ENCODE measurements around the gene KIR3DL1. TPM values are rescaled to one million over a fixed set of nuclear protein-coding genes. Genes with fewer than 3 reads are reported as not detected.
"Not testable (repeated sequence)": the region's sequence is repeated elsewhere in the genome, so short reads cannot be mapped to it uniquely, and the experiment has no call there.

Gene KIR3DL1
- total RNA-seq, 1 experiment from 2014 or later = not detected

DNA sequence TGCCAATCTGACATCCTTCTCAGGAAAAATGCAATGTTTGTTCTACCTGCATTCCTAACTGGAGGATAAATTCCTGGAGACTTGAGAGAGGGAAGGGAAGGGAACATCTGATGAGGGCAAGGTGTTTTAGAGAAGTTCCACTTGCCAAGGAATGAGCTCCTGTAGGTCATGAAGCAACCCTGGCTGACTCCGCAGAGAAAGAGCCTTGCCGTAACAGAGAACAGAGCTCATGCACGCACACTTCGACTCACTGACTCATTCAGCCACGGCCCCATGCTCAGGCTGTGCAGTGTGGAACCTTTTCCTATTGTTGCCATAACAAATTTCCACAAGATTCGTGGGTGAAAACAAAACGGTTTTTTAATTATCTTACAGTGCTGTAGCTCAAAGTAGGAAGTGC is 37.4 kb upstream of the KIR3DL1 start:
- not testable (repeated sequence) for H3K9ac ChIP-seq (ENCODE audit: low read length); H3K79me2 ChIP-seq (ENCODE audit: low read length)

DNA sequence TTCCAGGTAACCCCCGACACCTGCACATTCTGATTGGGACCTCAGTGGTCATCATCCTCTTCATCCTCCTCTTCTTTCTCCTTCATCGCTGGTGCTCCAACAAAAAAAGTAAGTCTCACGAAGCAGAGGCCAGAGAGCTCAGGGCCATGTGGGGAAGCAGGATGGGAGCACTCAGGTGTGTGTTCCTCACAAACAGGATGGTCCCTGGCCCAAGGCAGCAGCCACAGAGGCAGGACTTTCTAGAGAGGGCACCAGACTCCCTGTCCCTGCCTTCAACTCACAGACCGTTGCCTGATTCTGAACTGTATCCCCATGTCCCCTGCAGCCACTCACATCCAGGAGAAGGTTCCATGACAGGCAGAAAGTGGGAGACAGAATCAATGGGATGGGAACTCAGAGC is 33.4 kb upstream of the KIR3DL1 start:
- not testable (repeated sequence) for H4K20me1 ChIP-seq (ENCODE audit: insufficient read depth, low read depth, low read length); H2AFZ ChIP-seq (ENCODE audit: low read length); H3K27ac ChIP-seq (ENCODE audit: low read length); H3K36me3 ChIP-seq (ENCODE audit: insufficient read depth, low read length); DNase-seq; H3K4me1 ChIP-seq (ENCODE audit: low read length); H3K79me2 ChIP-seq (ENCODE audit: low read length); H3K9me3 ChIP-seq (ENCODE audit: low read length); H3K4me3 ChIP-seq (ENCODE audit: low read length); H3K27me3 ChIP-seq (ENCODE audit: low read length); H3K4me2 ChIP-seq (ENCODE audit: low read depth, low read length, poor library complexity, severe bottlenecking); H3K9me2 ChIP-seq (replicated peaks; ENCODE audit: insufficient read depth, low read length); H3K9ac ChIP-seq (ENCODE audit: low read length)

More for the DNA sequence above, 37.4 kb upstream of the KIR3DL1 start:
- not testable (repeated sequence) for H3K36me3 ChIP-seq (ENCODE audit: insufficient read depth, low read length); H3K9me2 ChIP-seq (replicated peaks; ENCODE audit: insufficient read depth, low read length); H3K4me3 ChIP-seq (ENCODE audit: low read length); H3K4me1 ChIP-seq (ENCODE audit: low read length); H3K9me3 ChIP-seq (ENCODE audit: low read length); DNase-seq; H4K20me1 ChIP-seq (ENCODE audit: insufficient read depth, low read depth, low read length); H3K4me2 ChIP-seq (ENCODE audit: low read depth, low read length, poor library complexity, severe bottlenecking); H3K27ac ChIP-seq (ENCODE audit: low read length); H2AFZ ChIP-seq (ENCODE audit: low read length); H3K27me3 ChIP-seq (ENCODE audit: low read length)

DNA sequence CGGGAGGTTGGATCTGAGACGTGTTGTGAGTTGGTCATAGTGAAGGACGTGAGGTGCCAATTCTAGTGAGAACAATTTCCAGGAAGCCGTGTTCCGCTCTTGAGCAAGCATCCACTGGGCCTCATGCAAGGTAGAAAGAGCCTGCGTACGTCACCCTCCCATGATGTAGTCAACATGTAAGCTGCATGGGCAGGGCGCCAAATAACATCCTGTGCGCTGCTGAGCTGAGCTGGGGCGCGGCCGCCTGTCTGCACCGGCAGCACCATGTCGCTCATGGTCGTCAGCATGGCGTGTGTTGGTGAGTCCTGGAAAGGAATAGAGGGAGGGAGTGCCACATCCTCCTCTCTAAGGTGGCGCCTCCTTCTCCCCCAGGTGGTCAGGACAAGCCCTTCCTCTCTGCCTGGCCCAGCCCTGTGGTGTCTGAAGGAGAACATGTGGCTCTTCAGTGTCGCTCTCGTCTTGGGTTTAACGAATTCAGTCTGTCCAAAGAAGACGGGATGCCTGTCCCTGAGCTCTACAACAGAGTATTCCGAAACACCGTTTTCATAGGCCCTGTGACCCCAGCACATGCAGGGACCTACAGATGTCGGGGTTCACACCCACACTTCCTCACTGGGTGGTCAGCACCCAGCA is 30.1 kb upstream of the KIR3DL1 start:
- H3K9me3 ChIP-seq (ENCODE audit: low read length); H4K20me1 ChIP-seq (ENCODE audit: insufficient read depth, low read depth, low read length): not testable (repeated sequence)

DNA sequence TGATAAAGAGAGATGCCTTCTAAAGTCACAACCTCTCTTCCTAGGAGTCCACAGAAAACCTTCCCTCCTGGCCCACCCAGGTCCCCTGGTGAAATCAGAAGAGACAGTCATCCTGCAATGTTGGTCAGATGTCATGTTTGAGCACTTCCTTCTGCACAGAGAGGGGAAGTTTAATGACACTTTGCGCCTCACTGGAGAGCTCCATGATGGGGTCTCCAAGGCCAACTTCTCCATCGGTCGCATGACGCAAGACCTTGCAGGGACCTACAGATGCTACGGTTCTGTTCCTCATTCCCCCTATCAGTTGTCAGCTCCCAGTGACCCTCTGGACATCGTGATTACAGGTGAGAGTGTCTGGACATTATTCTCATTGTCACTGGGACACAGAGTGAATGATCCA is 28.1 kb upstream of the KIR3DL1 start:
- H3K4me1 ChIP-seq (ENCODE audit: low read length) = not testable (repeated sequence)

More for the DNA sequence above, 30.1 kb upstream of the KIR3DL1 start:
- not testable (repeated sequence) for H3K27ac ChIP-seq (ENCODE audit: low read length); DNase-seq; H3K4me2 ChIP-seq (ENCODE audit: low read depth, low read length, poor library complexity, severe bottlenecking); H3K9me2 ChIP-seq (replicated peaks; ENCODE audit: insufficient read depth, low read length); H3K4me1 ChIP-seq (ENCODE audit: low read length); H3K36me3 ChIP-seq (ENCODE audit: insufficient read depth, low read length); H2AFZ ChIP-seq (ENCODE audit: low read length); H3K79me2 ChIP-seq (ENCODE audit: low read length); H3K4me3 ChIP-seq (ENCODE audit: low read length); H3K27me3 ChIP-seq (ENCODE audit: low read length); H3K9ac ChIP-seq (ENCODE audit: low read length)

DNA sequence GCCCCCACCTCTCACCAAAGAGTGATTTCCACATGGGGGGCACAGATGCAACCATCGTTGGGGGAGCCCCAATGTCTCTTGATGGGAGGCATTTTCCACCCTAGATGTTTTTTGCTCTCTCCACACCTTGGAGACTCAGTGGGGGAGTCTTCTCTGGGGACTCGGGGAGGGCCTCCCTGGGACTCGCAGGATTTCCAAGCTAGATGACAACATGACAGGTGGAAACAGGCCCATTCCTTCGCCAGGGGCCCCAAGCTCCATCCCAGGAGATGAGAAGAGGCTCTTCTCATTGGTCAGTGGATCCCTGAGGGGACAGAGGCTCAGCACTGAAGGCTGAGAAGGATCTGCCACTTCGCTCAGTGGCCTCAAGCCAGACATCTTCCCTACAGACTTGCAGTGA is 25.6 kb upstream of the KIR3DL1 start:
- Histone ChIP-seq H2AFZ (ENCODE audit: low read length) (no peak overlapping the region), H3K9ac (ENCODE audit: low read length) (no peak overlapping the region), H3K9me3 (ENCODE audit: low read length) (no peaks in the 10 kb centered on the region), H3K27me3 (ENCODE audit: low read length) (no peaks in the 10 kb centered on the region), H4K20me1 (ENCODE audit: insufficient read depth, low read depth, low read length) (no peaks in the 10 kb centered on the region), H3K36me3 (ENCODE audit: insufficient read depth, low read length) (no peaks in the 10 kb centered on the region), H3K9me2 (replicated peaks; ENCODE audit: insufficient read depth, low read length) (no peaks in the 10 kb centered on the region), H3K4me1 (ENCODE audit: low read length) (peaks cover 14% of the 10 kb centered on the region), H3K79me2 (ENCODE audit: low read length) (no peaks in the 10 kb centered on the region), H3K4me3 (ENCODE audit: low read length) (no peak overlapping the region), H3K4me2 (ENCODE audit: low read depth, low read length, poor library complexity, severe bottlenecking) (no peak overlapping the region), H3K27ac (ENCODE audit: low read length) (no peak overlapping the region)
- peak; percentile 20 for DNase-seq

More for the DNA sequence above, 28.1 kb upstream of the KIR3DL1 start:
- H3K4me2 ChIP-seq (ENCODE audit: low read depth, low read length, poor library complexity, severe bottlenecking); H3K4me3 ChIP-seq (ENCODE audit: low read length); H3K79me2 ChIP-seq (ENCODE audit: low read length); H3K9me2 ChIP-seq (replicated peaks; ENCODE audit: insufficient read depth, low read length); H3K27ac ChIP-seq (ENCODE audit: low read length); H3K9ac ChIP-seq (ENCODE audit: low read length); H3K27me3 ChIP-seq (ENCODE audit: low read length); H3K36me3 ChIP-seq (ENCODE audit: insufficient read depth, low read length); H3K9me3 ChIP-seq (ENCODE audit: low read length); DNase-seq; H2AFZ ChIP-seq (ENCODE audit: low read length); H4K20me1 ChIP-seq (ENCODE audit: insufficient read depth, low read depth, low read length): not testable (repeated sequence)

DNA sequence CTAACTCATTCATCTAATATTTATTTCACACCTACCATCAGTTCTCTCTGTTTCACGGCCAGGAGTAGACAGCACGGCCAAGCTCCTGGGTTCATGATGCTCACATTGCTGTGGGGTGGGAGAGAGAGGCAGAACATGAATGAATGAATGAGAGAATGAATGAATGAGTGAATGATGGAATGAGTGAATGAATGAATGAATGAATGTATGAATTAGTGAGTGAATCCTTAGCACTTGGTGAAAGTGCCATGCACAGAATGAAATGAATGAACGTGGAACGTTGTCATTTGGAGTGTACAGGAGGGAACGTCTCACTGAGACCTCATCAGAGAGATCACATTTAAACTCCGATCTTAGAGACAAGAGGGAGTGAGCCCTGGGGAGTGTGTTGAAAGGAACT is 24.8 kb upstream of the KIR3DL1 start:
- H3K79me2 ChIP-seq (ENCODE audit: low read length) = no peaks in the 10 kb centered on the region
- no peak overlapping the region for H3K4me3 ChIP-seq (ENCODE audit: low read length)
- peak; percentile 19 for DNase-seq
- H3K9me2 ChIP-seq (replicated peaks; ENCODE audit: insufficient read depth, low read length) = no peaks in the 10 kb centered on the region
- H3K36me3 ChIP-seq (ENCODE audit: insufficient read depth, low read length) = no peaks in the 10 kb centered on the region
- no peaks in the 10 kb centered on the region for H3K27me3 ChIP-seq (ENCODE audit: low read length)
- H3K4me2 ChIP-seq (ENCODE audit: low read depth, low read length, poor library complexity, severe bottlenecking) = no peak overlapping the region
- H4K20me1 ChIP-seq (ENCODE audit: insufficient read depth, low read depth, low read length) = no peaks in the 10 kb centered on the region
- H3K4me1 ChIP-seq (ENCODE audit: low read length) = peaks cover 18% of the 10 kb centered on the region
- no peak overlapping the region for H3K9ac ChIP-seq (ENCODE audit: low read length)
- H3K27ac ChIP-seq (ENCODE audit: low read length) = no peak overlapping the region
- no peaks in the 10 kb centered on the region for H3K9me3 ChIP-seq (ENCODE audit: low read length)
- no peak overlapping the region for H2AFZ ChIP-seq (ENCODE audit: low read length)

DNA sequence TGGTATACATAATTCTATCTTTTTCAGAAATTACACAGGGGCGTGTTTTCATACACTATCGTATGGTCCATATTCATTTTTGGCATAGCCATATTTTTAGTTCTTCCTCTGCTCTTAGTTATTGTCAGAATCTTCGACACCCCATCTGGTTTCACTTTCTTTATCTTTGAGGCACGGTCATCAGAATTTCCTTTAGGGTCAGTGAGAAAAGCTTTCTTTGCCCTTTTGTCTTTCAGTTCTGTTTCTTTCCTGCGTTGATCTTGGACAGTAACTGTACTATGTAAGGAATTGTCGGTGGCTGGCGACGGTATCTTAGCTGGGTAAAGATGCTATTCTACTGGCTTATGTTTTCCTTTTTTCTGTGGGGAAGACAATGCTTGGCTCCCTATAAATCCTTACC is 23.5 kb upstream of the KIR3DL1 start:
- Histone ChIP-seq H3K36me3 (ENCODE audit: insufficient read depth, low read length) (no peaks in the 10 kb centered on the region), H3K9ac (ENCODE audit: low read length) (peak overlapping the region; percentile 45), H3K9me3 (ENCODE audit: low read length) (no peaks in the 10 kb centered on the region), H3K79me2 (ENCODE audit: low read length) (no peaks in the 10 kb centered on the region), H2AFZ (ENCODE audit: low read length) (peak overlapping the region; percentile 12; the same call in 1 of the 2 replicates), H3K27me3 (ENCODE audit: low read length) (no peaks in the 10 kb centered on the region), H3K4me1 (ENCODE audit: low read length) (peaks cover 18% of the 10 kb centered on the region), H3K4me2 (ENCODE audit: low read depth, low read length, poor library complexity, severe bottlenecking) (peak overlapping the region; percentile 55), H3K27ac (ENCODE audit: low read length) (no peak overlapping the region), H3K4me3 (ENCODE audit: low read length) (peak overlapping the region; percentile 52), H3K9me2 (replicated peaks; ENCODE audit: insufficient read depth, low read length) (no peaks in the 10 kb centered on the region), H4K20me1 (ENCODE audit: insufficient read depth, low read depth, low read length) (no peaks in the 10 kb centered on the region)
- peak; percentile 40 for DNase-seq

DNA sequence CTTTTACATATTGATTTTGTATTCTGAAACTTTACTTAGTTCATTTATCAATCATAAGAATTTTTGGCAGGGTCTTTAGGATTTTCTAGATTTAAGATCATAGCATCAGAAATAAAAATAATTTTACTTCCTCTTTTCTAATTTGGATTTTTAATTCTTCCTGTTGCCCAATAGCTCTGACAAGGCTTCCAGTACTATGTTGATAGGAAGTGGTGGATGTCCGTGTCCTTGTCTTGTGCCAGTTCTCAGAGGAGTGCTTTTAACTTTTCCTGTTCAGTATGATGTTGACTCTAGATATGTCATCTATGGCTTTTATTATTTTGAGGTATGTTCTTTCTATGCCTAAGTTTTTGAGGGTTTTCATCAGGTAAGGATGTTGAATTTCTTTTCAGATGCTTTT is 20.5 kb upstream of the KIR3DL1 start:
- Histone ChIP-seq H3K36me3 (ENCODE audit: insufficient read depth, low read length) (no peaks in the 10 kb centered on the region), H3K79me2 (ENCODE audit: low read length) (no peaks in the 10 kb centered on the region), H2AFZ (ENCODE audit: low read length) (no peak overlapping the region), H3K4me3 (ENCODE audit: low read length) (no peak overlapping the region), H3K9ac (ENCODE audit: low read length) (no peak overlapping the region), H3K4me1 (ENCODE audit: low read length) (peaks cover 18% of the 10 kb centered on the region), H4K20me1 (ENCODE audit: insufficient read depth, low read depth, low read length) (no peaks in the 10 kb centered on the region), H3K27ac (ENCODE audit: low read length) (no peak overlapping the region), H3K9me2 (replicated peaks; ENCODE audit: insufficient read depth, low read length) (no peaks in the 10 kb centered on the region), H3K9me3 (ENCODE audit: low read length) (no peaks in the 10 kb centered on the region), H3K27me3 (ENCODE audit: low read length) (no peaks in the 10 kb centered on the region), H3K4me2 (ENCODE audit: low read depth, low read length, poor library complexity, severe bottlenecking) (no peak overlapping the region)
- peak; percentile 40 for DNase-seq

DNA sequence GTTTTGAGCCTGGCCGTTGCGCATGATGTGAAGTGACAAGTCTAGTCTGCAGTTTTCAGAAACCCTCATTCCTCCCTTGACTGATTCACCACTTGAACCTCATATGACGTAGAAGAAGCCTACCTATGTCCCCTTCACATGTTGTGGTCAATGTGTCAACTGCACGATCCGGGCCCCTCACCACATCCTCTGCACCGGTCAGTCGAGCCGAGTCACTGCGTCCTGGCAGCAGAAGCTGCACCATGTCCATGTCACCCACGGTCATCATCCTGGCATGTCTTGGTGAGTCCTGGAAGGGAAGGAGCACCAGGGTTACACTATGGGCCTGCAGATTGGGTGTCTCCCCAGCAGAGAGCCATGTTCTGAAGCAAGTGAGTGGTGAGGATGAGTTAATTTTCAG is 12.9 kb upstream of the KIR3DL1 start, which contains the start of gene KIR2DL4:
TSS of gene KIR2DL4 (plus strand) at position 201 of the 400 bp plus-strand sequence. CDS start at position 243, 42 bp downstream.
- no peak for DNase-seq
- Histone ChIP-seq H3K9me3 (ENCODE audit: low read length) (no peaks in the 10 kb centered on the region), H3K36me3 (ENCODE audit: insufficient read depth, low read length) (no peaks in the 10 kb centered on the region), H3K79me2 (ENCODE audit: low read length) (no peaks in the 10 kb centered on the region), H3K9ac (ENCODE audit: low read length) (no peak within 1 kb of the TSS), H3K4me2 (ENCODE audit: low read depth, low read length, poor library complexity, severe bottlenecking) (no peak within 1 kb of the TSS), H3K4me1 (ENCODE audit: low read length) (no peaks in the 10 kb centered on the region), H4K20me1 (ENCODE audit: insufficient read depth, low read depth, low read length) (no peaks in the 10 kb centered on the region), H2AFZ (ENCODE audit: low read length) (no peak within 1 kb of the TSS), H3K27me3 (ENCODE audit: low read length) (no peaks in the 10 kb centered on the region), H3K4me3 (ENCODE audit: low read length) (no peak within 1 kb of the TSS), H3K27ac (ENCODE audit: low read length) (no peak within 1 kb of the TSS), H3K9me2 (replicated peaks; ENCODE audit: insufficient read depth, low read length) (no peaks in the 10 kb centered on the region)

All from Karpas-422 (cell line).